ENCODE results near the gene ADAMTS14.

The ADAMTS14 gene

DNA sequence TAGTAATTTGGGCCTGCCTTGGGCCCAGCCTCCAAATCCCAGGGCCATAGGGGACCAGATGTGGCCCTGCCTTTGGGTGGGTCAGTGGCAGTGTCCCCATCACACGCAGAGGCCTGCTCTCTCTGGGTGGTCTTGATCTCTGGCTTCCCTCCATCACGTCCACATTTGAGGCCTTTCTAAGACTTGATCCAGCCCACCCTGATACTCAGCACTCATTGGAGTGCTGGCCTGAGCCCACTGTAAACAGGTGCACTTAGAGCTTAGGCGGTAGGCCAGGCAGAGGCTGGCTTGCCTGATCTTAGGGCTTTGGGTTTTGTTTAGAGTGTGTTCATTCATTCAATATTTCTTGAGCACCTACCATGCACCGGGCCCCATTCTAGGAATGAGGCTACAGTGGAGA lies 60.3 kb downstream of the ADAMTS14 start:
- no peak for TF ChIP-seq EZH2phosphoT487 (IDR thresholded peaks at IDR 0.05; ENCODE audit: borderline replicate concordance, low read length)
- TF ChIP-seq, protein P1, sequence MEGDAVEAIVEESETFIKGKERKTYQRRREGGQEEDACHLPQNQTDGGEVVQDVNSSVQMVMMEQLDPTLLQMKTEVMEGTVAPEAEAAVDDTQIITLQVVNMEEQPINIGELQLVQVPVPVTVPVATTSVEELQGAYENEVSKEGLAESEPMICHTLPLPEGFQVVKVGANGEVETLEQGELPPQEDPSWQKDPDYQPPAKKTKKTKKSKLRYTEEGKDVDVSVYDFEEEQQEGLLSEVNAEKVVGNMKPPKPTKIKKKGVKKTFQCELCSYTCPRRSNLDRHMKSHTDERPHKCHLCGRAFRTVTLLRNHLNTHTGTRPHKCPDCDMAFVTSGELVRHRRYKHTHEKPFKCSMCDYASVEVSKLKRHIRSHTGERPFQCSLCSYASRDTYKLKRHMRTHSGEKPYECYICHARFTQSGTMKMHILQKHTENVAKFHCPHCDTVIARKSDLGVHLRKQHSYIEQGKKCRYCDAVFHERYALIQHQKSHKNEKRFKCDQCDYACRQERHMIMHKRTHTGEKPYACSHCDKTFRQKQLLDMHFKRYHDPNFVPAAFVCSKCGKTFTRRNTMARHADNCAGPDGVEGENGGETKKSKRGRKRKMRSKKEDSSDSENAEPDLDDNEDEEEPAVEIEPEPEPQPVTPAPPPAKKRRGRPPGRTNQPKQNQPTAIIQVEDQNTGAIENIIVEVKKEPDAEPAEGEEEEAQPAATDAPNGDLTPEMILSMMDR (IDR thresholded peaks at IDR 0.05; ENCODE audit: low read depth, low read length, poor library complexity, severe bottlenecking), result no peak

DNA sequence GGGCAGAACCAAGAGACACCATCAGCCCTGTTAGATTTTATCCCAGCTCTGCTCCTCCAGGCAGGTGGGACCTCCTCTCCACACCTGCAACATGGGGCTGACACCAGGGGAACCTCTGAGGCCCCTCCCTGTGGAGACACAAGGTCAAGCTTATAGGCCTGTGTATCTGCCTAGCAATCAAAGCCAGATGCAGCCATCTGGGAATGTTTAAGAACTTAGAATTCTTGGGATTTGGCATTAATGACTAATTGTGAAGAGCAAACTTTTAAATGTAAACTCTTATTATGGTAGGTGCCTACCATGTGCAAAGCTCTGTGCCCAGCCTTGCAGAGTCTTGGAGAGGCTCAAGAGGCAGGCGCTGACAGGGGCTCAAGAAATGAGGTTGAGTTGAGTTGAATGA lies 60.7 kb downstream of the ADAMTS14 start:
- no peak overlapping the region for H3K4me2 ChIP-seq (ENCODE audit: low read length)
- H3K36me3 ChIP-seq (ENCODE audit: control insufficient read depth, low read length), result no peaks in the 10 kb centered on the region
- no peaks in the 10 kb centered on the region for H4K20me1 ChIP-seq (ENCODE audit: control insufficient read depth, insufficient read depth, low read depth, low read length)
- H3F3A ChIP-seq (ENCODE audit: control insufficient read depth, insufficient read depth), result no peaks in the 10 kb centered on the region
- H3K4me1 ChIP-seq (ENCODE audit: control insufficient read depth, low read length), result no peaks in the 10 kb centered on the region
- no peaks in the 10 kb centered on the region for H3K9me2 ChIP-seq (replicated peaks; ENCODE audit: control insufficient read depth, low read length)
- H3K27ac ChIP-seq (ENCODE audit: low read depth, low read length), result no peak overlapping the region
- no peaks in the 10 kb centered on the region for H3K27me3 ChIP-seq (ENCODE audit: control insufficient read depth, low read length)
- no peaks in the 10 kb centered on the region for H3K9me3 ChIP-seq (ENCODE audit: control insufficient read depth, insufficient read depth, low read length)
- H3K79me2 ChIP-seq (ENCODE audit: control insufficient read depth, low read length), result no peaks in the 10 kb centered on the region
- no peak overlapping the region for H3K4me3 ChIP-seq (ENCODE audit: low read length)
- TF ChIP-seq, protein P1 (IDR thresholded peaks at IDR 0.05; ENCODE audit: low read depth, low read length, poor library complexity, severe bottlenecking), result no peak
- TF ChIP-seq EZH2phosphoT487 (IDR thresholded peaks at IDR 0.05; ENCODE audit: borderline replicate concordance, low read length), result no peak

More for the DNA sequence above, 60.3 kb downstream of the ADAMTS14 start:
- no peaks in the 10 kb centered on the region for H4K20me1 ChIP-seq (ENCODE audit: control insufficient read depth, insufficient read depth, low read depth, low read length)
- H3K27me3 ChIP-seq (ENCODE audit: control insufficient read depth, low read length), result no peaks in the 10 kb centered on the region
- no peaks in the 10 kb centered on the region for H3K9me2 ChIP-seq (replicated peaks; ENCODE audit: control insufficient read depth, low read length)
- no peaks in the 10 kb centered on the region for H3K4me1 ChIP-seq (ENCODE audit: control insufficient read depth, low read length)
- no peaks in the 10 kb centered on the region for H3K9me3 ChIP-seq (ENCODE audit: control insufficient read depth, insufficient read depth, low read length)
- no peak overlapping the region for H3K4me2 ChIP-seq (ENCODE audit: low read length)
- no peak overlapping the region for H3K4me3 ChIP-seq (ENCODE audit: low read length)
- H3F3A ChIP-seq (ENCODE audit: control insufficient read depth, insufficient read depth), result no peaks in the 10 kb centered on the region
- H3K79me2 ChIP-seq (ENCODE audit: control insufficient read depth, low read length), result no peaks in the 10 kb centered on the region
- H3K36me3 ChIP-seq (ENCODE audit: control insufficient read depth, low read length), result no peaks in the 10 kb centered on the region
- no peak overlapping the region for H3K27ac ChIP-seq (ENCODE audit: low read depth, low read length)

DNA sequence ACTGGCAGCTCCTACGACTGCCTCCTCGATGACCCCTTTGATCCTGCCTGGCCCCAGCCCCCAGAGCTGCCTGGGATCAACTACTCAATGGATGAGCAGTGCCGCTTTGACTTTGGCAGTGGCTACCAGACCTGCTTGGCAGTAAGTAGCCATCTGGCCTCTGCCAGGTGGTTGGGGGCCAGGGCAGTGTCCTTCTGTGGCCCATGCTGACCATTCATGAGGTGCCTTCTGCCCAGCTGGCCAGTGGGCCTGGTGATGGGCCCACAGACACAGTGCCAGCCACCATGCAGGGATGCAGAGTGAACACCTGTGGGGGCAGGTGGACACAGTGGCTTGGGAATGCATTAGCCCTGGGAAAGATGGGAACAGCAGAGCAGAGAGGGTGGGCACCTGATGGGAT lies 62.9 kb downstream of the ADAMTS14 start:
- H3K27ac ChIP-seq (ENCODE audit: low read depth, low read length), result no peak overlapping the region
- H3K36me3 ChIP-seq (ENCODE audit: control insufficient read depth, low read length), result no peaks in the 10 kb centered on the region
- H3F3A ChIP-seq (ENCODE audit: control insufficient read depth, insufficient read depth), result no peaks in the 10 kb centered on the region
- H3K79me2 ChIP-seq (ENCODE audit: control insufficient read depth, low read length), result no peaks in the 10 kb centered on the region
- H3K4me3 ChIP-seq (ENCODE audit: low read length), result no peak overlapping the region
- no peaks in the 10 kb centered on the region for H3K9me2 ChIP-seq (replicated peaks; ENCODE audit: control insufficient read depth, low read length)
- no peaks in the 10 kb centered on the region for H3K4me1 ChIP-seq (ENCODE audit: control insufficient read depth, low read length)
- no peak overlapping the region for H3K4me2 ChIP-seq (ENCODE audit: low read length)
- no peaks in the 10 kb centered on the region for H3K9me3 ChIP-seq (ENCODE audit: control insufficient read depth, insufficient read depth, low read length)
- H3K27me3 ChIP-seq (ENCODE audit: control insufficient read depth, low read length), result no peaks in the 10 kb centered on the region
- TF ChIP-seq, protein P1 (IDR thresholded peaks at IDR 0.05; ENCODE audit: low read depth, low read length, poor library complexity, severe bottlenecking), result no peak
- no peak for TF ChIP-seq EZH2phosphoT487 (IDR thresholded peaks at IDR 0.05; ENCODE audit: borderline replicate concordance, low read length)
- no peaks in the 10 kb centered on the region for H4K20me1 ChIP-seq (ENCODE audit: control insufficient read depth, insufficient read depth, low read depth, low read length)

DNA sequence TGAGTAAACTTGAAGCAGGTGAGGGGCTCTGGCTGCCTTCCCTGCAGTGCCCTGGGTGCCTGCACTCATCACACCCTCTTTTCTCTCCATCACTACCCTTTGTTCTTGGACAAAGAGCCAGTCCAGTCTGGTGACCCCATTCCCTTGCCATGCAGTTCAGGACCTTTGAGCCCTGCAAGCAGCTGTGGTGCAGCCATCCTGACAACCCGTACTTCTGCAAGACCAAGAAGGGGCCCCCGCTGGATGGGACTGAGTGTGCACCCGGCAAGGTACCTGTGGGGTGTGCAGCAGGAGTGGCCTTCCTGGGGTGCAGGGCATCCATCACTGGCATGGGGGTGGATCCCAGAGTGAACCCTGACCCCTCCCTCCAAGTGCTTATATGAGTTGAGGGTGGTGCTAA lies 64.2 kb downstream of the ADAMTS14 start:
- Histone ChIP-seq H3K9me3 (ENCODE audit: control insufficient read depth, insufficient read depth, low read length) (no peaks in the 10 kb centered on the region), H3F3A (ENCODE audit: control insufficient read depth, insufficient read depth) (no peaks in the 10 kb centered on the region)

More for the DNA sequence above, 64.2 kb downstream of the ADAMTS14 start:
- no peaks in the 10 kb centered on the region for H4K20me1 ChIP-seq (ENCODE audit: control insufficient read depth, insufficient read depth, low read depth, low read length)
- H3K4me1 ChIP-seq (ENCODE audit: control insufficient read depth, low read length), result no peaks in the 10 kb centered on the region
- H3K36me3 ChIP-seq (ENCODE audit: control insufficient read depth, low read length), result no peaks in the 10 kb centered on the region
- H3K4me3 ChIP-seq (ENCODE audit: low read length), result no peak overlapping the region
- TF ChIP-seq, protein P1 (IDR thresholded peaks at IDR 0.05; ENCODE audit: low read depth, low read length, poor library complexity, severe bottlenecking), result no peak
- H3K9me2 ChIP-seq (replicated peaks; ENCODE audit: control insufficient read depth, low read length), result no peaks in the 10 kb centered on the region
- no peak overlapping the region for H3K4me2 ChIP-seq (ENCODE audit: low read length)
- H3K27me3 ChIP-seq (ENCODE audit: control insufficient read depth, low read length), result no peaks in the 10 kb centered on the region
- H3K27ac ChIP-seq (ENCODE audit: low read depth, low read length), result no peak overlapping the region
- no peaks in the 10 kb centered on the region for H3K79me2 ChIP-seq (ENCODE audit: control insufficient read depth, low read length)

All from DOHH2 (cell line).